PC-3 (cell line): ENCODE measurements around the gene FUT4. TPM values are rescaled to one million over a fixed set of nuclear protein-coding genes. Genes with fewer than 3 reads are reported as not detected.

ENCODE experiments used
- ATAC-seq: fragments of 200-7000 bp; cut with Tn5 transposase; 2 replicates; pipeline ENCODE4 v1.9.1; 2020; ENCODE audit warnings: mild to moderate bottlenecking, moderate library complexity
- BruUV-seq: library from RNA; stranded (reverse); fragments of 400-500 nt; replicated peaks from 2 replicates; lab custom pipeline; 2021; lab: Mats Ljungman, UMichigan
- CTCF ChIA-PET: fragments of 300-600 bp; sonication (Branson Sonifier 250); formaldehyde crosslinking; loops from one replicate; lab custom pipeline; 2022; ENCODE audit warnings: antibody characterized with exemption; lab: Charles Lee
- POLR2A ChIA-PET: fragments of 300-600 bp; sonication (Branson Sonifier 250); formaldehyde crosslinking; loops from one replicate; lab custom pipeline; 2022; ENCODE audit warnings: antibody characterized with exemption; ENCODE audit not compliant: unreplicated experiment; lab: Charles Lee
- DNase-seq: peaks from one replicate; pipeline ENCODE4 v3.0.0-alpha.2; 2015
- H2AFZ ChIP-seq: fragments of 300-600 bp; sonication (generic); 2 replicates; pipeline ENCODE4 v1.6.0; 2016; ENCODE audit warnings: antibody characterized with exemption, low read length
- H3F3A ChIP-seq: fragments of 300-600 bp; sonication (generic); one replicate; pipeline ENCODE4 v1.6.0; 2017; ENCODE audit warnings: antibody characterized with exemption, low read length, control low read depth, mild to moderate bottlenecking; ENCODE audit not compliant: unreplicated experiment
- H3K27ac ChIP-seq: fragments of 300-600 bp; sonication (generic); 2 replicates; pipeline ENCODE4 v1.5.1; 2016; ENCODE audit warnings: mild to moderate bottlenecking, low read length
- H3K27me3 ChIP-seq: fragments of 300-600 bp; sonication (generic); 2 replicates; pipeline ENCODE4 v1.6.1; 2016; ENCODE audit warnings: low read length, mixed read lengths
- H3K36me3 ChIP-seq: fragments of 300-600 bp; sonication (generic); 2 replicates; pipeline ENCODE4 v1.6.1; 2016; ENCODE audit warnings: low read depth, mixed run types, low read length, mixed read lengths
- H3K4me1 ChIP-seq: fragments of 300-600 bp; sonication (generic); 2 replicates; pipeline ENCODE4 v1.5.1; 2016; ENCODE audit warnings: low read length; ENCODE audit not compliant: insufficient read depth
- H3K4me2 ChIP-seq: fragments of 300-600 bp; sonication (generic); 2 replicates; pipeline ENCODE4 v1.6.0; 2016; ENCODE audit warnings: low read length
- H3K4me3 ChIP-seq: fragments of 300-600 bp; sonication (generic); 2 replicates; pipeline ENCODE4 v1.5.1; 2016; ENCODE audit warnings: mild to moderate bottlenecking, low read length, mixed read lengths
- H3K79me2 ChIP-seq: fragments of 300-600 bp; sonication (generic); 2 replicates; pipeline ENCODE4 v1.6.1; 2017; ENCODE audit warnings: low read length, mixed read lengths
- H3K9ac ChIP-seq: fragments of 300-600 bp; sonication (generic); 2 replicates; pipeline ENCODE4 v1.6.0; 2016; ENCODE audit warnings: mild to moderate bottlenecking, low read length
- H3K9me2 ChIP-seq: fragments of 300-600 bp; sonication (generic); replicated peaks from 2 replicates; pipeline ENCODE4 v1.6.1; 2016; ENCODE audit warnings: mixed run types, low read length, mixed read lengths
- H3K9me3 ChIP-seq: fragments of 300-600 bp; sonication (generic); 2 replicates; pipeline ENCODE4 v1.6.1; 2016; ENCODE audit warnings: low read length, mixed read lengths
- H4K20me1 ChIP-seq: fragments of 300-600 bp; sonication (generic); 2 replicates; pipeline ENCODE4 v1.6.1; 2016; ENCODE audit warnings: low read length, mixed read lengths
- EZH2 ChIP-seq: fragments of 300-600 bp; sonication (generic); IDR thresholded peaks from one replicate; pipeline ENCODE4 v1.6.1; 2017; ENCODE audit warnings: antibody characterized with exemption, mild to moderate bottlenecking, low read length; ENCODE audit not compliant: unreplicated experiment
- EZH2phosphoT487 ChIP-seq: fragments of 300-600 bp; sonication (generic); IDR thresholded peaks from 2 replicates; pipeline ENCODE4 v1.6.1; 2018; ENCODE audit warnings: mild to moderate bottlenecking, antibody characterized with exemption, low read length, borderline replicate concordance
- intact Hi-C: fragments of 100-400 bp; cut with micrococcal nuclease; formaldehyde crosslinking; loops from 2 replicates; pipeline ENCODE4 v1.9.0; 2023
- total RNA-seq: library from RNA; depleted of rRNA; stranded (reverse); fragments of >200 nt; gene quantifications from 2 replicates; pipeline ENCODE4 v1.2.3, GENCODE V29; 2014
- TF ChIP-seq, protein P1 (sequence below): fragments of 300-600 bp; sonication (generic); conservative IDR thresholded peaks from 2 replicates; pipeline ENCODE4 v1.5.1; 2017; ENCODE audit warnings: antibody characterized with exemption, low read depth, mild to moderate bottlenecking, low read length

Gene FUT4
- total RNA-seq, 1 experiment from 2014 or later = 2.8 TPM

DNA sequence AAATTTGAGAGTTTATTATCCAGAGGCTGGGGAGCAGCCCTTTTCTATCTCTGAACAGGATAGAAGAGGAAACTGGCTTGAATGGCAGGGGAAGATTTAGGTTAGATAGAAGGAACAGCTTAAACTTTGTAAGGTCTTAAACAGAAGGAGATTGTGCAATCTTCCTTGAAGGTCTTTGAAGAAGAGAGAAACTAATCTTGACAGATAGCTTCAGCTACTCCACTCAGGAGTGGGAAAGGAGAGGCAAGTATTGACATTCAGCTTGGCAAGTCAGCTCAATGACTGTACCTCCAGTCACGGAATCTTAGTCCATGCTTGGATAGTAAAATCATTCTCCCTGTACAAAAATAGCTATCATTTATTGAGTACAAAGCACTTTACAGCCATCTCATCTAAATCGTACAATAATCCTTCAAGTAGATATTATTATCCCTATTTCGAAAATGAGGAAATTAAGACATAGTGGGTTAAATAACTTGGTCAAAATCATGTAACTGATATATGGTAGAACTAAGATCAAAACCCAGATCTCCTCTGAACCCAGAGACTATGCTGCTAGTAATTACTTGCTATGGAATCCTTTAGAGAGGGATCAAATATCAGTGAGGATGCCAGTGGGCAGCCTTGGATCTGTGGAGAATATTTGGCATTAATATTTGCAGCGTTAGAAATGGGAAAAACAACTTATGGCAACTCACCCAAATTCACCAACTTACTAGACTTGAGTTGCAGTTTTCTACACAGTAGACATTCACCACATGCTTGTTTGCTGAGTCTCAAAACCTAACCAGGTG, 16.9 kb upstream of the FUT4 start:
- ATAC-seq = no peak
- no peak overlapping the region for H3K4me3 ChIP-seq
- H2AFZ ChIP-seq = no peak overlapping the region
- intact Hi-C loops = loop anchor here (1.0 kb wide), 1 partner anchor 10 kb away; no protein-coding TSS in a partner anchor
- no peaks in the 10 kb centered on the region for H3K4me1 ChIP-seq
- no peak overlapping the region for H3K27ac ChIP-seq
- no peaks in the 10 kb centered on the region for H3K9me2 ChIP-seq
- H3K9me3 ChIP-seq = no peaks in the 10 kb centered on the region
- BruUV-seq = no TSS peak
- ChIA-PET CTCF (no interaction called here), POLR2A (no interaction called here)
- no peaks in the 10 kb centered on the region for H3F3A ChIP-seq
- DNase-seq = no peak
- H3K36me3 ChIP-seq = no peaks in the 10 kb centered on the region
- no peaks in the 10 kb centered on the region for H3K79me2 ChIP-seq
- H3K4me2 ChIP-seq = no peak overlapping the region
- H3K9ac ChIP-seq = no peak overlapping the region
- H3K27me3 ChIP-seq = no peaks in the 10 kb centered on the region
- no peaks in the 10 kb centered on the region for H4K20me1 ChIP-seq
- TF ChIP-seq, protein P1, sequence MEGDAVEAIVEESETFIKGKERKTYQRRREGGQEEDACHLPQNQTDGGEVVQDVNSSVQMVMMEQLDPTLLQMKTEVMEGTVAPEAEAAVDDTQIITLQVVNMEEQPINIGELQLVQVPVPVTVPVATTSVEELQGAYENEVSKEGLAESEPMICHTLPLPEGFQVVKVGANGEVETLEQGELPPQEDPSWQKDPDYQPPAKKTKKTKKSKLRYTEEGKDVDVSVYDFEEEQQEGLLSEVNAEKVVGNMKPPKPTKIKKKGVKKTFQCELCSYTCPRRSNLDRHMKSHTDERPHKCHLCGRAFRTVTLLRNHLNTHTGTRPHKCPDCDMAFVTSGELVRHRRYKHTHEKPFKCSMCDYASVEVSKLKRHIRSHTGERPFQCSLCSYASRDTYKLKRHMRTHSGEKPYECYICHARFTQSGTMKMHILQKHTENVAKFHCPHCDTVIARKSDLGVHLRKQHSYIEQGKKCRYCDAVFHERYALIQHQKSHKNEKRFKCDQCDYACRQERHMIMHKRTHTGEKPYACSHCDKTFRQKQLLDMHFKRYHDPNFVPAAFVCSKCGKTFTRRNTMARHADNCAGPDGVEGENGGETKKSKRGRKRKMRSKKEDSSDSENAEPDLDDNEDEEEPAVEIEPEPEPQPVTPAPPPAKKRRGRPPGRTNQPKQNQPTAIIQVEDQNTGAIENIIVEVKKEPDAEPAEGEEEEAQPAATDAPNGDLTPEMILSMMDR = no peak
- TF ChIP-seq EZH2phosphoT487 (no peak), EZH2 (no peak)

DNA sequence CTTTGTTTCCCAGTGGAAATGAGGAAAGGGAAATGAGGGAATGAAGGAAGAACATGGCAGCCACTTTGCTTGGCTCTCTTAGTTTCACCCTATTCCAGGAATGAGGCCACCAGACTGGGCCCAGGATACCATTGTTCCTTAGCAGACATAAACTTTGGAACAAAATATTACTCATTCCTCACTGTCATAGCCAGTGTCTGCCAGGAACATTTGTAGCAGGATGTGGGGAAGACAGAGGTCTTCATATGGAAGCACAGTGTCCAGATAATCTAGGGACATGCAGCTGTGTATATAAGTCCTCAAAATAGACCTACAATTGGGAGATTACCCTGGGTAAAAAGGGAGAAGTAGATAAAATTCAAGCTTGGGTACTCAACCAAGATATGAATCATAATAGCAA, 15.2 kb upstream of the FUT4 start:
- no peak overlapping the region for H3K9ac ChIP-seq
- H3K4me3 ChIP-seq = no peak overlapping the region
- H3K4me2 ChIP-seq = no peak overlapping the region
- H3K36me3 ChIP-seq = no peaks in the 10 kb centered on the region
- POLR2A ChIA-PET = no interaction called here
- no peaks in the 10 kb centered on the region for H3K27me3 ChIP-seq
- no peaks in the 10 kb centered on the region for H3K4me1 ChIP-seq
- no peak for TF ChIP-seq EZH2phosphoT487
- TF ChIP-seq, protein P1 = no peak
- no peak for TF ChIP-seq EZH2
- H3F3A ChIP-seq = no peaks in the 10 kb centered on the region
- H3K9me3 ChIP-seq = no peaks in the 10 kb centered on the region
- H2AFZ ChIP-seq = no peak overlapping the region
- no peaks in the 10 kb centered on the region for H3K9me2 ChIP-seq
- no peaks in the 10 kb centered on the region for H4K20me1 ChIP-seq
- ATAC-seq = no peak
- CTCF ChIA-PET = no interaction called here
- peak; percentile 9 for DNase-seq
- H3K79me2 ChIP-seq = no peaks in the 10 kb centered on the region
- BruUV-seq = no TSS peak
- intact Hi-C loops = no loop called here
- H3K27ac ChIP-seq = no peak overlapping the region

DNA sequence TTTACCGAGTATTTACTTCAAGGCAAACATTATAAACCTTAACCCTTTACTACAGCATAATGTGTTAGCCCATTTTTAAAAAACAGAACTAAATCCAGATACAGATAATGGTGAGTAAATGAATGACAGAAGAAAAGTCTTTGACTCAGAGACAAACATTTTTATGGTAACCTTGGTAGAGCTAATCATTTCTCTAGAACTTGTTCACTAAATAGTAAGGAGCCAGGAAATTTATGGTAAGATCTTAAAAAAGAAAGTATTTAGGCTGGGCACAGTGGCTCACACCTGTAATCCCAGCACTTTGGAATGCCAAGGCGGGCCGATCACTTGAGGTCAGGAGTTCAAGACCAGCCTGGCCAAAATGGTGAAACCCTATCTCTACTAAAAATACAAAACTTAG, 11.5 kb upstream of the FUT4 start:
- no peaks in the 10 kb centered on the region for H3K36me3 ChIP-seq
- no peaks in the 10 kb centered on the region for H3K9me2 ChIP-seq
- H3F3A ChIP-seq = no peaks in the 10 kb centered on the region
- intact Hi-C loops = loop anchor here (10.0 kb wide), 2 partner anchors 233 to 353 kb away; partner anchors contain the start of gene AMOTL1
- no peaks in the 10 kb centered on the region for H3K27me3 ChIP-seq
- no peaks in the 10 kb centered on the region for H4K20me1 ChIP-seq
- DNase-seq = no peak
- ChIA-PET POLR2A (no interaction called here), CTCF (no interaction called here)
- H3K4me2 ChIP-seq = no peak overlapping the region
- no peak for ATAC-seq
- no TSS peak for BruUV-seq
- no peaks in the 10 kb centered on the region for H3K9me3 ChIP-seq
- no peak overlapping the region for H3K9ac ChIP-seq
- no peaks in the 10 kb centered on the region for H3K79me2 ChIP-seq
- TF ChIP-seq EZH2phosphoT487 (no peak), EZH2 (no peak)
- TF ChIP-seq, protein P1 = no peak
- H2AFZ ChIP-seq = no peak overlapping the region
- peaks cover 14% of the 10 kb centered on the region for H3K4me1 ChIP-seq
- H3K4me3 ChIP-seq = no peak overlapping the region
- no peak overlapping the region for H3K27ac ChIP-seq
